ENCODE measurements around the gene FAM162A. TPM values are rescaled to one million over a fixed set of nuclear protein-coding genes. Genes with fewer than 3 reads are reported as not detected.

FAM162A gene
- total RNA-seq, 1 donor from 2014 or later, result 51.2 TPM

DNA sequence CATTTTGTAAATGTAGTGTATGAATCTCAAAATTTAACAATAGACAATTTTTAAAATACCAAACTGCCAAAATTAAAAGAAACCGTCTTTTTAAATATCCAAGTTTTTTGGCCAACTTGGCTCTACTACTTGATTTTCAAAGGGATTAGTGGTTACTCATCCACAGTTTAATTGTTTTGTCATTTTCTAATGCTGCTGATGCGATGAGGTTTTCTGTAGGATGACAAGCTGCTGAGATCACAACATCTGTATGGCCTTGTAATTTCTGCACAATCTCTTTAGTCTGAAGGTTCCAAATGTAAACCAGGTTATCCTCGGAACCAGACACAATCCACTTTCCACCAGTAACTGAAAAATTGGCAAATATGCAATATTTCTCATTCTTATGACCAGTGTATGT lies 30.4 kb downstream of the FAM162A start:
- Mint-ChIP-seq H3K27ac (peak overlapping the region; percentile 99), H3K27me3 (ENCODE audit: low read depth) (no peaks in the 10 kb centered on the region), H3K9me3 (no peaks in the 10 kb centered on the region), H3K36me3 (peaks cover 2% of the 10 kb centered on the region), H3K4me3 (peak overlapping the region; percentile 98), H3K4me1 (peaks cover 36% of the 10 kb centered on the region)
- TF ChIP-seq, protein P1, sequence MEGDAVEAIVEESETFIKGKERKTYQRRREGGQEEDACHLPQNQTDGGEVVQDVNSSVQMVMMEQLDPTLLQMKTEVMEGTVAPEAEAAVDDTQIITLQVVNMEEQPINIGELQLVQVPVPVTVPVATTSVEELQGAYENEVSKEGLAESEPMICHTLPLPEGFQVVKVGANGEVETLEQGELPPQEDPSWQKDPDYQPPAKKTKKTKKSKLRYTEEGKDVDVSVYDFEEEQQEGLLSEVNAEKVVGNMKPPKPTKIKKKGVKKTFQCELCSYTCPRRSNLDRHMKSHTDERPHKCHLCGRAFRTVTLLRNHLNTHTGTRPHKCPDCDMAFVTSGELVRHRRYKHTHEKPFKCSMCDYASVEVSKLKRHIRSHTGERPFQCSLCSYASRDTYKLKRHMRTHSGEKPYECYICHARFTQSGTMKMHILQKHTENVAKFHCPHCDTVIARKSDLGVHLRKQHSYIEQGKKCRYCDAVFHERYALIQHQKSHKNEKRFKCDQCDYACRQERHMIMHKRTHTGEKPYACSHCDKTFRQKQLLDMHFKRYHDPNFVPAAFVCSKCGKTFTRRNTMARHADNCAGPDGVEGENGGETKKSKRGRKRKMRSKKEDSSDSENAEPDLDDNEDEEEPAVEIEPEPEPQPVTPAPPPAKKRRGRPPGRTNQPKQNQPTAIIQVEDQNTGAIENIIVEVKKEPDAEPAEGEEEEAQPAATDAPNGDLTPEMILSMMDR (IDR thresholded peaks at IDR 0.05; ENCODE audit: unreplicated experiment), result no peak
- DNase-seq (ENCODE audit: low spot score in 2 of 2, unreplicated experiment in 2 of 2), result no peak

DNA sequence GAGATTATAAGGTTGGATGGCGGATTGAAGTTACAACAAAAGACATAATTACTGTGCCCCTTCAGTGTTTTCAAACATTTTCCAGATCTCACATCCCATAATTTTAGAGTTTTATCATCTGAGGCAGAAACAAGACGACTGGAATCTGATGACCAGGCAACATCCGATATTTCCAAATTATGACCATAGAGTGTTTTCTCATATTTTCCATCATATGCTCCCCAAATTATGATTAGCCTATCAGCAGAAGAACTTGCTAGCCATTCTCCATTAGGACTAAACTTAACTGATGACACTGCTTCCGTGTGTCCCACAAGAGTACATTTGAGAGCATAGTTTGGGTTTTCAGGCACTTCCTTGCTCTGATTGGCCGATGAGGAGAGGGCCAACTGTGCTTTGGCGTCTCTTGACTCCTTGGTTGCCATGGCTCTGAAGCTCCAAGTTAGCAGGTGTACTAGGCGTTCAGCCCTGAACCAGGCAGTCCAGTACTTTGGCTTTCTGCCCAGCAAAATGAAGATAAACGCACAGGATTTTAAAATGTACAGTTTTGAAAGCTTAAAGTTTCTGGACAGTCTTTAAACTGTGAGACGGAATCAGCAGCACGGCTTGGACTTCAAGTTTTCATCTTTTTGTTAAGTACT lies 31.2 kb downstream of the FAM162A start:
- Mint-ChIP-seq H3K4me3 (peak overlapping the region; percentile 98), H3K4me1 (peaks cover 36% of the 10 kb centered on the region), H3K27ac (peak overlapping the region; percentile 99), H3K27me3 (ENCODE audit: low read depth) (no peaks in the 10 kb centered on the region), H3K9me3 (no peaks in the 10 kb centered on the region), H3K36me3 (peaks cover 3% of the 10 kb centered on the region)
- TF ChIP-seq, protein P1 (IDR thresholded peaks at IDR 0.05; ENCODE audit: unreplicated experiment), result no peak
- DNase-seq (ENCODE audit: low spot score in 2 of 2, unreplicated experiment in 2 of 2), result peak in 1 of 2 experiments; percentile 43

DNA sequence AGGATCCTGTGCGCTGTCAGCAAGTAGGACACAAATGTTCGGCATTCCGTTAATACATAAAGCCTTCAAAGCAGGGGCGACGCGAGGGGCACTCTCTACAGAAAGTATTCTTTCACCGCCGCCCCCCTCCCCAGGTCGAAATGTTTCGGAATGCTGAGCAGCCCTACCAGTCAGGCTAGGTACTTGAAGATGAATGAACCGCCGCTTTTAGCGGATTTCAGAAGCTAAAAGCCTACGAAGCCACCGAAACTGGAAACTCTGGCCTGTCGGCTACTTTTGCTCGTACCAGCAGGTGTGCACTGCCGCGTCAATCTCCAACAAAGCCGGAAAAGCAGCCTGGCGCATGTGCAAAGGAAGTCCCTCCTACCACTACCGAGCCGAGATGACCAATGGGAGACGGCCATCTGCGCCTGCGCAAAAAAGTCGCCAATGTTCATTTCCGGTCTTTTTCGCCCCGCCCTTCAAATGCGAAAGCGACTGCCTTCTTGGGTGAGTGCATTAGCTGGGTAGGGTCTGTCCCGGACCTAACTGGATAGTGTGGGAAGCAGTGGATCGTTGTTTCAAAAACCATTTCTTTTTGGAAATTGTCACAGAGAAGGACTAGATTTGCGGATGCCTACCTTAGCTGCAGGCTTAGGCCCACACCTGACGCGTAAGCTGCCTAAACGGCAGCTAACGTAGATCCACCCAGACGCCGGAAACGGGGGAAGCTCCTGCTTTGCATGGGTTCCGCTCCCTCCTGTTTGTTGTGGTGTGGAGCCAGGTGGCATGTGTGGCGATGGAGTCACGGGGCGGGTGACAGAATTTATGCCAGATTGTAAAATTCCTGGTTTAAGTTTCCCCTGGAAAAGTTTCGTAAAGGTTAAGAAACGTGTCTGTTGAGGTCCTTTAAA lies 32.0 kb downstream of the FAM162A start, which contains the start of gene WDR5B:
WDR5B (minus strand) TSS at position 301 of the 893 bp plus-strand sequence. CDS start 534 bp downstream, outside the sequence.
- peak; percentile 95 to 99 for DNase-seq (ENCODE audit: low spot score in 2 of 2, unreplicated experiment in 2 of 2)
- TF ChIP-seq, protein P1 (IDR thresholded peaks at IDR 0.05; ENCODE audit: unreplicated experiment), result no peak

DNA sequence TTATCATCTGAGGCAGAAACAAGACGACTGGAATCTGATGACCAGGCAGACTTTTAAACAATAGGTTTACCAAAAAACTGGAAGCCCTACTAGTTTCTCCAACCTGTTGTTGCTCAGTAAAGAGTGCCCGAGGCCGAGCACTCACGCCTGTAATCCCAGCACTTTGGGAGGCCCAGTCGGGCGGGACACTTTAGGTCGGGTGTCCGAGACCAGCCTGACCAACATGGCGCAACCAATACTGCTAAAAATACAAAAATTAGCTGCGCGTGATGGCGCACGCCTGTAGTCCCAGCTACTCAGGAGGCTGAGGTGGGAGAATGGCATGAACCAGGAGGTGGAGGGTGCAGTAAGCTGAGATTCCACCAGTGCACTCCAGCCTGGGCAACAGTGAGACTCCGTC lies 33.0 kb downstream of the FAM162A start:
- H3K36me3 Mint-ChIP-seq, result peaks cover 4% of the 10 kb centered on the region
- no peaks in the 10 kb centered on the region for H3K9me3 Mint-ChIP-seq
- H3K27me3 Mint-ChIP-seq (ENCODE audit: low read depth), result no peaks in the 10 kb centered on the region
- TF ChIP-seq, protein P1 (IDR thresholded peaks at IDR 0.05; ENCODE audit: unreplicated experiment), result no peak
- H3K27ac Mint-ChIP-seq, result peak overlapping the region; percentile 99
- H3K4me1 Mint-ChIP-seq, result peaks cover 36% of the 10 kb centered on the region
- no peak for DNase-seq (ENCODE audit: low spot score in 2 of 2, unreplicated experiment in 2 of 2)
- peak overlapping the region; percentile 98 for H3K4me3 Mint-ChIP-seq

More for the DNA sequence above, 32.0 kb downstream of the FAM162A start, which contains the start of gene WDR5B:
- Mint-ChIP-seq H3K36me3 (peaks cover 1% of the 10 kb centered on the region), H3K4me3 (peak within 1 kb of the TSS; percentile 98), H3K4me1 (peaks cover 36% of the 10 kb centered on the region), H3K27ac (peak within 1 kb of the TSS; percentile 99), H3K9me3 (no peaks in the 10 kb centered on the region), H3K27me3 (ENCODE audit: low read depth) (no peaks in the 10 kb centered on the region)

DNA sequence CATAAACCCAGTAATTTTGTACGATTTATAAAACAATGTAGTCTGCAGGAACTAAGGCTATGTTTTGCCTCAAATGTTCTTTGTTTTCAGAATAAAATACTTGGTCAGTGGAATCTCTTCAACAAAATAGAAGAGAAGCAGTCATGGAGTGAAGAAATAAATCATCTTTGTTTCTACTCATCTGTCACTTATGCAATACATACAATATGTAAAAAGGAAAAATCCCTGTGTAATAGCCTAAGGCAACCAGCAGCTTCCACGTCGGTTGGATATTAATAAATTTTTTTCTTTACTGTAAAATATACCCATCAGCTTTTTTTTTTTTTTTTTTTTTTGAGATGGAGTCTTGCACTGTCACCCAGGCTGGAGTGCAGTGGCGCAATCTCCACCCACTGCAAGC lies 37.1 kb downstream of the FAM162A start:
- peaks cover 16% of the 10 kb centered on the region for H3K4me1 Mint-ChIP-seq
- H3K27ac Mint-ChIP-seq, result no peak overlapping the region
- H3K27me3 Mint-ChIP-seq (ENCODE audit: low read depth), result no peaks in the 10 kb centered on the region
- no peak overlapping the region for H3K4me3 Mint-ChIP-seq
- no peak for DNase-seq (ENCODE audit: low spot score in 2 of 2, unreplicated experiment in 2 of 2)
- peaks cover 11% of the 10 kb centered on the region for H3K36me3 Mint-ChIP-seq
- TF ChIP-seq, protein P1 (IDR thresholded peaks at IDR 0.05; ENCODE audit: unreplicated experiment), result no peak
- no peaks in the 10 kb centered on the region for H3K9me3 Mint-ChIP-seq

All from mesothelial cell of epicardium (in vitro differentiated cells).